Liver (tissue), 9 donors: Measurements from ENCODE around the gene HDAC9. TPM values are rescaled to one million over a fixed set of nuclear protein-coding genes. Genes with fewer than 3 reads are reported as not detected.

ENCODE experiments used
- DNase-seq: peaks from one replicate; pipeline ENCODE4 v3.0.0-alpha.2; 2017; ENCODE audit warnings: low spot score
- H3K27ac ChIP-seq, 2 donors: one replicate each; pipeline ENCODE4 v1.7.0; 2013; ENCODE audit warnings: inconsistent platforms in 2 of 2, low read length in 2 of 2, control low read depth in 1 of 2, low read depth in 1 of 2, mild to moderate bottlenecking in 1 of 2
- H3K27me3 ChIP-seq, 4 donors: one replicate each; pipeline versions ENCODE4 v1.6.1 to v1.7.0; 2013; ENCODE audit warnings: low read length in 3 of 4, inconsistent platforms in 1 of 4, mild to moderate bottlenecking in 1 of 4, moderate library complexity in 1 of 4; ENCODE audit not compliant: control insufficient read depth in 4 of 4, insufficient read depth in 4 of 4
- H3K36me3 ChIP-seq, 4 donors: one replicate each; pipeline versions ENCODE4 v1.6.1 to v1.7.0; 2013; ENCODE audit warnings: low read length in 3 of 4, mild to moderate bottlenecking in 3 of 4, low read depth in 1 of 4, moderate library complexity in 1 of 4; ENCODE audit not compliant: control insufficient read depth in 4 of 4, insufficient read depth in 3 of 4
- H3K4me1 ChIP-seq, 4 donors: one replicate each; pipeline versions ENCODE4 v1.6.1 to v1.7.0; 2013; ENCODE audit warnings: low read length in 3 of 4, mild to moderate bottlenecking in 3 of 4, moderate library complexity in 1 of 4; ENCODE audit not compliant: control insufficient read depth in 4 of 4, insufficient read depth in 4 of 4
- H3K4me3 ChIP-seq, 3 donors: one replicate each; pipeline versions ENCODE4 v1.6.1 to v1.7.0; 2013; ENCODE audit warnings: low read length in 3 of 3, control low read depth in 1 of 3, low read depth in 1 of 3, mild to moderate bottlenecking in 1 of 3
- H3K9ac ChIP-seq, 2 donors: one replicate each; pipeline ENCODE4 v1.7.0; 2013; ENCODE audit warnings: low read length in 2 of 2, mild to moderate bottlenecking in 2 of 2, moderate library complexity in 2 of 2, control low read depth in 1 of 2, low read depth in 1 of 2
- H3K9me3 ChIP-seq, 4 donors: one replicate each; pipeline versions ENCODE4 v1.6.1 to v1.7.0; 2013; ENCODE audit warnings: low read length in 3 of 4; ENCODE audit not compliant: control insufficient read depth in 4 of 4
- CTCF ChIP-seq: fragments of 150-350 bp; IDR thresholded peaks from 2 replicates; pipeline ENCODE4 v1.5.1; 2017; ENCODE audit warnings: improper control_type of control experiment, low read depth, low read length; ENCODE audit not compliant: missing input control
- FOXA1 ChIP-seq: IDR thresholded peaks from 2 replicates; pipeline ENCODE4 v1.6.1; 2016; ENCODE audit warnings: antibody characterized with exemption
- FOXA2 ChIP-seq: IDR thresholded peaks from 2 replicates; pipeline ENCODE4 v1.6.1; 2016; ENCODE audit warnings: antibody characterized with exemption
- GABPA ChIP-seq, 2 donors: IDR thresholded peaks in 1 of 2; conservative IDR thresholded peaks in 1 of 2; 2 replicates each; pipeline ENCODE4 v1.6.1; 2016; ENCODE audit warnings: antibody characterized with exemption in 2 of 2, mild to moderate bottlenecking in 1 of 2, moderate library complexity in 1 of 2
- HNF4A ChIP-seq, 2 donors: conservative IDR thresholded peaks; 2 replicates each; pipeline ENCODE4 v1.6.1; 2016; ENCODE audit warnings: antibody characterized with exemption in 2 of 2, mild to moderate bottlenecking in 2 of 2
- HNF4G ChIP-seq: IDR thresholded peaks from 2 replicates; pipeline ENCODE4 v1.6.1; 2016; ENCODE audit warnings: antibody characterized with exemption
- NR2F2 ChIP-seq: IDR thresholded peaks from 2 replicates; pipeline ENCODE4 v1.6.1; 2016; ENCODE audit warnings: antibody characterized with exemption
- RAD21 ChIP-seq, 2 donors: IDR thresholded peaks; 2 replicates each; pipeline ENCODE4 v1.6.1; 2016; ENCODE audit warnings: antibody characterized with exemption in 2 of 2, mild to moderate bottlenecking in 2 of 2
- RXRA ChIP-seq, 2 donors: IDR thresholded peaks; 2 replicates each; pipeline ENCODE4 v1.6.1; 2017 to 2018; ENCODE audit warnings: antibody characterized with exemption in 2 of 2, mild to moderate bottlenecking in 1 of 2
- SP1 ChIP-seq: IDR thresholded peaks from 2 replicates; pipeline ENCODE4 v1.6.1; 2018; ENCODE audit warnings: antibody characterized with exemption, mild to moderate bottlenecking
- TAF1 ChIP-seq: conservative IDR thresholded peaks from 2 replicates; pipeline ENCODE4 v1.6.1; 2016; ENCODE audit warnings: antibody characterized with exemption, mild to moderate bottlenecking
- YY1 ChIP-seq: IDR thresholded peaks from 2 replicates; pipeline ENCODE4 v1.6.1; 2016; ENCODE audit warnings: antibody characterized with exemption, mild to moderate bottlenecking
- WGBS: extraction: QIAGEN DNeasy Blood & Tissue Kit; methylation state at CpG from one replicate; pipeline ENCODE4 v1.1.7; 2013; 5-methylcytosine and 5-hydroxymethylcytosine counted together
- polyA plus RNA-seq, 2 donors: library from polyadenylated mRNA; stranded (reverse) in 1 of 2; unstranded in 1 of 2; fragments of 200-250 nt in 1 of 2; fragments of >200 nt in 1 of 2; fragmentation: Nextera tagmentation in 1 of 2; extraction: Ambion mirVana in 1 of 2; gene quantifications; one replicate each; pipeline versions ENCODE4 v1.2.1 to v1.2.3, GENCODE V29; 2013 to 2015
- total RNA-seq, 2 donors: library from RNA; depleted of rRNA; stranded (reverse); fragments of >200 nt; gene quantifications; one replicate each; pipeline ENCODE4 v1.2.3, GENCODE V29; 2014
- TF ChIP-seq, protein P1 (sequence below): IDR thresholded peaks from 2 replicates; pipeline ENCODE4 v1.6.1; 2016; ENCODE audit warnings: antibody characterized with exemption, mild to moderate bottlenecking
- TF ChIP-seq, protein P2 (sequence below): IDR thresholded peaks from 2 replicates; pipeline ENCODE4 v1.6.1; 2016; ENCODE audit warnings: antibody characterized with exemption
- TF ChIP-seq, protein P3 (sequence below): IDR thresholded peaks from 2 replicates; pipeline ENCODE4 v1.6.1; 2016; ENCODE audit warnings: antibody characterized with exemption
- TF ChIP-seq, protein P4 (sequence below): IDR thresholded peaks from 2 replicates; pipeline ENCODE4 v1.6.1; 2016; ENCODE audit warnings: antibody characterized with exemption
- donor health status: healthy.
- donor health status: healthy.
- donor health status: healthy.
- donor health status: healthy.
- donor health status: healthy.

The HDAC9 gene
- total and polyA plus RNA-seq, 4 donors, result 1.0 to 10.1 (median 2.3) TPM

- no peaks in the 10 kb centered on the region for H3K27me3 ChIP-seq
- H3K9me3 ChIP-seq, result no peaks in the 10 kb centered on the region
- no peaks in the 10 kb centered on the region for H3K36me3 ChIP-seq
- H3K4me3 ChIP-seq, result no peak overlapping the region
- TF ChIP-seq FOXA1, result no peak
- TF ChIP-seq RXRA (IDR thresholded peaks at IDR 0.05), result no peak
- TF ChIP-seq, protein P1, sequence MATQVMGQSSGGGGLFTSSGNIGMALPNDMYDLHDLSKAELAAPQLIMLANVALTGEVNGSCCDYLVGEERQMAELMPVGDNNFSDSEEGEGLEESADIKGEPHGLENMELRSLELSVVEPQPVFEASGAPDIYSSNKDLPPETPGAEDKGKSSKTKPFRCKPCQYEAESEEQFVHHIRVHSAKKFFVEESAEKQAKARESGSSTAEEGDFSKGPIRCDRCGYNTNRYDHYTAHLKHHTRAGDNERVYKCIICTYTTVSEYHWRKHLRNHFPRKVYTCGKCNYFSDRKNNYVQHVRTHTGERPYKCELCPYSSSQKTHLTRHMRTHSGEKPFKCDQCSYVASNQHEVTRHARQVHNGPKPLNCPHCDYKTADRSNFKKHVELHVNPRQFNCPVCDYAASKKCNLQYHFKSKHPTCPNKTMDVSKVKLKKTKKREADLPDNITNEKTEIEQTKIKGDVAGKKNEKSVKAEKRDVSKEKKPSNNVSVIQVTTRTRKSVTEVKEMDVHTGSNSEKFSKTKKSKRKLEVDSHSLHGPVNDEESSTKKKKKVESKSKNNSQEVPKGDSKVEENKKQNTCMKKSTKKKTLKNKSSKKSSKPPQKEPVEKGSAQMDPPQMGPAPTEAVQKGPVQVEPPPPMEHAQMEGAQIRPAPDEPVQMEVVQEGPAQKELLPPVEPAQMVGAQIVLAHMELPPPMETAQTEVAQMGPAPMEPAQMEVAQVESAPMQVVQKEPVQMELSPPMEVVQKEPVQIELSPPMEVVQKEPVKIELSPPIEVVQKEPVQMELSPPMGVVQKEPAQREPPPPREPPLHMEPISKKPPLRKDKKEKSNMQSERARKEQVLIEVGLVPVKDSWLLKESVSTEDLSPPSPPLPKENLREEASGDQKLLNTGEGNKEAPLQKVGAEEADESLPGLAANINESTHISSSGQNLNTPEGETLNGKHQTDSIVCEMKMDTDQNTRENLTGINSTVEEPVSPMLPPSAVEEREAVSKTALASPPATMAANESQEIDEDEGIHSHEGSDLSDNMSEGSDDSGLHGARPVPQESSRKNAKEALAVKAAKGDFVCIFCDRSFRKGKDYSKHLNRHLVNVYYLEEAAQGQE, result no peak
- TF ChIP-seq HNF4A (conservative IDR thresholded peaks at IDR 0.05), result no peak
- no peak for TF ChIP-seq CTCF
- TF ChIP-seq RAD21 (IDR thresholded peaks at IDR 0.05), result no peak
- no peak for TF ChIP-seq SP1
- TF ChIP-seq HNF4G, result no peak
- TF ChIP-seq, protein P2, sequence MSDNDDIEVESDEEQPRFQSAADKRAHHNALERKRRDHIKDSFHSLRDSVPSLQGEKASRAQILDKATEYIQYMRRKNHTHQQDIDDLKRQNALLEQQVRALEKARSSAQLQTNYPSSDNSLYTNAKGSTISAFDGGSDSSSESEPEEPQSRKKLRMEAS, result no peak
- TF ChIP-seq, protein P3, sequence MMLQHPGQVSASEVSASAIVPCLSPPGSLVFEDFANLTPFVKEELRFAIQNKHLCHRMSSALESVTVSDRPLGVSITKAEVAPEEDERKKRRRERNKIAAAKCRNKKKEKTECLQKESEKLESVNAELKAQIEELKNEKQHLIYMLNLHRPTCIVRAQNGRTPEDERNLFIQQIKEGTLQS, result no peak
- TF ChIP-seq YY1, result no peak
- 76% methylated on average over 4 of the region's 4 CpGs for WGBS
- DNase-seq, result no peak
- no peak overlapping the region for H3K9ac ChIP-seq
- H3K4me1 ChIP-seq, result no peaks in the 10 kb centered on the region
- H3K27ac ChIP-seq, result no peak overlapping the region
Measured at GRCh38 chr7:18866359-18867036, 370.9 kb downstream of the HDAC9 start.

GRCh38 chr7:18872344-18872743 lies 376.8 kb downstream of the HDAC9 start:
- no peak for DNase-seq
- H3K9ac ChIP-seq, result no peak overlapping the region
- no peaks in the 10 kb centered on the region for H3K27me3 ChIP-seq
- no peaks in the 10 kb centered on the region for H3K4me1 ChIP-seq
- no peak overlapping the region for H3K27ac ChIP-seq
- no peaks in the 10 kb centered on the region for H3K9me3 ChIP-seq
- no peak overlapping the region for H3K4me3 ChIP-seq
- 67% methylated on average over 2 of the region's 2 CpGs for WGBS
- H3K36me3 ChIP-seq, result no peaks in the 10 kb centered on the region
- TF ChIP-seq YY1, result no peak
- no peak for TF ChIP-seq CTCF
- TF ChIP-seq, protein P2, result no peak
- TF ChIP-seq RXRA (IDR thresholded peaks at IDR 0.05), result no peak
- TF ChIP-seq, protein P1, result no peak
- TF ChIP-seq, protein P3, result no peak
- no peak for TF ChIP-seq TAF1
- no peak for TF ChIP-seq RAD21 (IDR thresholded peaks at IDR 0.05)
- no peak for TF ChIP-seq FOXA2
- TF ChIP-seq GABPA (IDR thresholded peaks at IDR 0.05 in 1 of 2, conservative IDR thresholded peaks at IDR 0.05 in 1 of 2), result no peak
- TF ChIP-seq HNF4G, result no peak
- no peak for TF ChIP-seq NR2F2
- TF ChIP-seq, protein P4, sequence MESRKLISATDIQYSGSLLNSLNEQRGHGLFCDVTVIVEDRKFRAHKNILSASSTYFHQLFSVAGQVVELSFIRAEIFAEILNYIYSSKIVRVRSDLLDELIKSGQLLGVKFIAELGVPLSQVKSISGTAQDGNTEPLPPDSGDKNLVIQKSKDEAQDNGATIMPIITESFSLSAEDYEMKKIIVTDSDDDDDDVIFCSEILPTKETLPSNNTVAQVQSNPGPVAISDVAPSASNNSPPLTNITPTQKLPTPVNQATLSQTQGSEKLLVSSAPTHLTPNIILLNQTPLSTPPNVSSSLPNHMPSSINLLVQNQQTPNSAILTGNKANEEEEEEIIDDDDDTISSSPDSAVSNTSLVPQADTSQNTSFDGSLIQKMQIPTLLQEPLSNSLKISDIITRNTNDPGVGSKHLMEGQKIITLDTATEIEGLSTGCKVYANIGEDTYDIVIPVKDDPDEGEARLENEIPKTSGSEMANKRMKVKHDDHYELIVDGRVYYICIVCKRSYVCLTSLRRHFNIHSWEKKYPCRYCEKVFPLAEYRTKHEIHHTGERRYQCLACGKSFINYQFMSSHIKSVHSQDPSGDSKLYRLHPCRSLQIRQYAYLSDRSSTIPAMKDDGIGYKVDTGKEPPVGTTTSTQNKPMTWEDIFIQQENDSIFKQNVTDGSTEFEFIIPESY, result no peak
